PFSK-1 (cell line): ENCODE measurements around the gene HOXA3.

ENCODE experiments used
- FOXP2 ChIP-seq: optimal IDR thresholded peaks from 2 replicates; pipeline ENCODE3; 2011; ENCODE audit warnings: borderline replicate concordance, control low read depth, inconsistent platforms; ENCODE audit not compliant: insufficient read depth; ENCODE audit errors: extremely low read length, extremely low read depth
- POLR2AphosphoS5 ChIP-seq: IDR thresholded peaks from 2 replicates; pipeline ENCODE4 v1.6.1; 2012; ENCODE audit warnings: low read depth, mild to moderate bottlenecking, control low read depth, low read length, moderate library complexity
- SIN3A ChIP-seq: IDR thresholded peaks from 2 replicates; pipeline ENCODE4 v1.6.1; 2012; ENCODE audit warnings: mild to moderate bottlenecking, low read length, moderate library complexity, borderline replicate concordance; ENCODE audit not compliant: insufficient read depth
- TAF1 ChIP-seq: IDR thresholded peaks from 2 replicates; pipeline ENCODE4 v1.6.1; 2012; ENCODE audit warnings: low read length, control low read depth, borderline replicate concordance; ENCODE audit not compliant: insufficient read depth
- TF ChIP-seq, protein P1 (sequence below), 2 experiments: IDR thresholded peaks; 2 replicates each; pipeline versions ENCODE4 v1.6.1 to v1.8.0; 2011 to 2012; ENCODE audit warnings: low read depth in 2 of 2, low read length in 2 of 2, control low read depth in 1 of 2, inconsistent platforms in 1 of 2, mild to moderate bottlenecking in 1 of 2, moderate library complexity in 1 of 2; ENCODE audit not compliant: insufficient read depth in 1 of 2

HOXA3 gene

DNA sequence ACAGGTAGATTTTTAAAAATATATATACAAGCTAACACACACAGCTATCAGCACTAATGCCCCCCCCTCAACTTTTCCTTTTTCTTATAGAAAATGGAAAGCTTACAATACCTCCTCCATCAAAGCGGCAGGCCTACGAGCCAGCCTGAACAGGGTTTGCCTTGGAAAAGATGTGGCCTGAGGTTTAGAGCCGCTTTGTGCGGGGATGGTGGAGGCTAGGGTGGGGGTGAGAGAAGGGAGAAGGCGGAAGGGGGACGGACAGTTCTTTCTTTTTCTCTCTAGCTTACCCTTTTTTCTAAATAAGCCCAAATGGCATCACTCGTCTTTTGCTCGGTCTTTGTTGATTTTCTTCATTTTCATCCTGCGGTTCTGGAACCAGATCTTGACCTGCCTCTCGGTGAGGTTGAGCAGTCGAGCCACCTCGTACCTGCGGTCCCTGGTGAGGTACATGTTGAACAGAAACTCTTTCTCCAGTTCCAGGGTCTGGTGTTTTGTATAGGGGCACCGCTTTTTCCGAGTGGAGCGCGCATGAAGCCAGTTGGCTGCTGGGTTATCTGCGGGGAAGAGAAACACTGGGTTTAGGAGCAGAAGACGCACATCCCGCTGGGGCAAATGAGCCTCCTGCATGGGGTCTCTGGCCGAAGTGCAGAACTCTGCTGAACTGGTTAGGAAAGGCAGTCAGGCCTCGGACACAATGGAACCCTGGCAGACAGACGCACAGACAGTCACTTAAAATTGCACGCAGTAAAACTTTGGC, 11.1 kb upstream of the HOXA3 start:
- TF ChIP-seq TAF1 (no peak), SIN3A (no peak), POLR2AphosphoS5 (no peak), FOXP2 (no peak)
- TF ChIP-seq, protein P1, sequence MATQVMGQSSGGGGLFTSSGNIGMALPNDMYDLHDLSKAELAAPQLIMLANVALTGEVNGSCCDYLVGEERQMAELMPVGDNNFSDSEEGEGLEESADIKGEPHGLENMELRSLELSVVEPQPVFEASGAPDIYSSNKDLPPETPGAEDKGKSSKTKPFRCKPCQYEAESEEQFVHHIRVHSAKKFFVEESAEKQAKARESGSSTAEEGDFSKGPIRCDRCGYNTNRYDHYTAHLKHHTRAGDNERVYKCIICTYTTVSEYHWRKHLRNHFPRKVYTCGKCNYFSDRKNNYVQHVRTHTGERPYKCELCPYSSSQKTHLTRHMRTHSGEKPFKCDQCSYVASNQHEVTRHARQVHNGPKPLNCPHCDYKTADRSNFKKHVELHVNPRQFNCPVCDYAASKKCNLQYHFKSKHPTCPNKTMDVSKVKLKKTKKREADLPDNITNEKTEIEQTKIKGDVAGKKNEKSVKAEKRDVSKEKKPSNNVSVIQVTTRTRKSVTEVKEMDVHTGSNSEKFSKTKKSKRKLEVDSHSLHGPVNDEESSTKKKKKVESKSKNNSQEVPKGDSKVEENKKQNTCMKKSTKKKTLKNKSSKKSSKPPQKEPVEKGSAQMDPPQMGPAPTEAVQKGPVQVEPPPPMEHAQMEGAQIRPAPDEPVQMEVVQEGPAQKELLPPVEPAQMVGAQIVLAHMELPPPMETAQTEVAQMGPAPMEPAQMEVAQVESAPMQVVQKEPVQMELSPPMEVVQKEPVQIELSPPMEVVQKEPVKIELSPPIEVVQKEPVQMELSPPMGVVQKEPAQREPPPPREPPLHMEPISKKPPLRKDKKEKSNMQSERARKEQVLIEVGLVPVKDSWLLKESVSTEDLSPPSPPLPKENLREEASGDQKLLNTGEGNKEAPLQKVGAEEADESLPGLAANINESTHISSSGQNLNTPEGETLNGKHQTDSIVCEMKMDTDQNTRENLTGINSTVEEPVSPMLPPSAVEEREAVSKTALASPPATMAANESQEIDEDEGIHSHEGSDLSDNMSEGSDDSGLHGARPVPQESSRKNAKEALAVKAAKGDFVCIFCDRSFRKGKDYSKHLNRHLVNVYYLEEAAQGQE (IDR thresholded peaks at IDR 0.05; ENCODE audit: insufficient read depth in 1 of 2, low read depth in 2 of 2, low read length in 2 of 2), result no peak

DNA sequence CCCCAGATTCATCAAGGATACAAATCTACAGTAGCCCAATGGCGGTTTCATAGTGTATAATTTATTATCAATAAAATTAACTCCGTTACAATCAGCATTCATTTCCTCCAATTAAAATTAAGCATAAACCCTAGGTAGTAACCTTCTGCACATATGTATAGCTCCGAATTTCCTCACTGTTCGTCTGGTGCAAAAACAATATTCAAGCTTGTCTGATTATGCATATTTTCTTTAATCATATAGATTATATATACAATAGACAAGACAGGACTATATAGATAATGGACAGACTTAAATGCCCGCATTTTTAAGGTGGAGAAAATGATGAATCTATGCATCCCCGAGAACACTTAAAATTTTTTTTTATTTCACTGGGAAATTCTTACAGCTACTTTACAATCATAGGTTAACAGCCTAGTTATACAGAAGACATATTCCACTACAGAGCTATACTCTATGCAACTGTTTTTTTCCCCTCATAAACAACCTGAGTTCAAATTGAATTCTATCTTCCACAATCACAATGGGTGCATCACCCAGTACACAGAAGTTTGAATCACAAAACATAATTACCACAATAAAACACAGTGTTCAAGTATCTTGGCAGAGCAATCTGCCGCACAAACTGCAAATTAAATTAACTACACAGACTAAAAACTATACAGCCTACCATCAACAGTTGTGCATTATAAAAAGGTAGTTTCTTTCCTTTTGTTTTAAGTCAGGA, 10.3 kb upstream of the HOXA3 start:
- TF ChIP-seq SIN3A (no peak), POLR2AphosphoS5 (no peak), TAF1 (no peak), FOXP2 (no peak)
- TF ChIP-seq, protein P1 (IDR thresholded peaks at IDR 0.05; ENCODE audit: insufficient read depth in 1 of 2, low read depth in 2 of 2, low read length in 2 of 2), result no peak

DNA sequence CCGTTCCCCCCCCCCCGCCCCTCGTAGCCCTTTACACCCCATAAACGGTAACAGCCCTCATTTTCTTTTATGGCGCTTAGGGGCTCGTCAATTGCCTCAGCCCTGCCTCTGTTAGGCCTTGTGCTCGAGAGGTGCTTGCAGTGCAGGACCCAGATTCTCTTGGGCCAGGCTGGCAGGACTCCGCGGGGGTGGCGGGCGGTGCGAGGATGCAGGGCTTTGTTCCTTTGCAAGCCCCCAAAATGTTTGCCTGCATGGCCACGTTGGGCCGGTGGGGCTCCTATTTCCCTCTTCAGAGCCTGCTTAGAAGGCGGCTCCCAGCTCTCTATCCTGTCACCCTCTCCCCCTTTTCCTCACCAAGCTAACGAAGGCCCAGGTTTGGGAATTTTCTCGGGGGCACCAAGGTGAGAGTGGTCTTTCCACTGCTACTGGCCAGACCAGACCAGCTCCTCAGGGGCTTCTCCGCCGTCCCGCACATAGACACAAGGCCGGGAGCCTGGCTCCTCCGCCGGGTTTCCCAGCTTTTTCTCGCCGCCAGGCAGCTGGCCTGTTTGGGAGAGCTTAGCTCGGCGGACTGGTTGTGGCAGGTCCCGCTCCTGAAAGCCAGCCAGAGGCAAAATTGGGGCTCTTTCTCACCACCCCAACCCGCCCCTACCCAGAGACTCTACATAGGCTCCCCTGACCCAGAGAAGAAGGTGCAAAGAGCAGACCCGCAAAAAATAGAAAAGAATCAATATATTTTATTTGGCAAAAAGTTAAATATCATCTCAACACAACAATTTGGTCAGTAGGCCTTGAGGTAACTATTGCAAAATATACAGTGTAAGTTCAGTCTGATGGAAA, 9.6 kb upstream of the HOXA3 start:
- no peak for TF ChIP-seq SIN3A
- no peak for TF ChIP-seq POLR2AphosphoS5
- TF ChIP-seq FOXP2, result no peak
- TF ChIP-seq, protein P1 (IDR thresholded peaks at IDR 0.05; ENCODE audit: insufficient read depth in 1 of 2, low read depth in 2 of 2, low read length in 2 of 2), result no peak
- no peak for TF ChIP-seq TAF1

DNA sequence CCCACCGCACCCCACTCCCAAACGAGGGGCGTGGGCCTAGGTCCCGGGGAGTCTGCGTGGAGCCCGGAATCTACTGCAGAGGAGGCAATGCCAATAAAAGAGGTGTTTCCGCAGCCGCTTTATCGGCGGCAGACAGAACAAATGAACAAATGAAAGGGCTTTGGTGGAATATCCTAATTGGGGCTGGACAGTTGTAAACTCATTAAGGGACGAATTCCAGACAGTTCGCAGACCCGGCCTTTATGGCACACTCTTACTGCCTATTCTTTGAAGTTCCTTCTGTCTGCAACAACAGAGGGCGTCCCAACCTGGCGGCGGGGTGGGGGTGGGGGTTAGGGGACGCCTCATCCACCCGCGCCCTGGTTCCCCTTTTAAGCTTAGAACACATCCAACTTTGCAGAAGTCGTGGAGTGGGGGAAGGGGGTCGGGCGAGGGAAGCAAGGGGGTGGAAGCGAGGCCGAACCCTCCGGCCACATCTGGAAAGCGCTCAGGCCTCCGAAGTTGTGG, 8.9 kb upstream of the HOXA3 start:
- TF ChIP-seq SIN3A (no peak), POLR2AphosphoS5 (no peak), TAF1 (no peak), FOXP2 (no peak)
- TF ChIP-seq, protein P1 (IDR thresholded peaks at IDR 0.05; ENCODE audit: insufficient read depth in 1 of 2, low read depth in 2 of 2, low read length in 2 of 2), result no peak
